Stimulated activated CD8-positive, alpha-beta memory T cell treated with anti-CD3 and anti-CD28 coated beads, Interleukin-7, amount 100 ng/mL, for 48 hours (primary cell): Measurements from ENCODE around the gene WNT1.

Experiments
- DNase-seq, 2 donors: peaks; one replicate each; pipeline ENCODE4 v3.0.0-alpha.2; 2020; ENCODE audit warnings: low read depth in 1 of 2; ENCODE audit errors: extremely low read depth in 1 of 2

Gene WNT1

DNA sequence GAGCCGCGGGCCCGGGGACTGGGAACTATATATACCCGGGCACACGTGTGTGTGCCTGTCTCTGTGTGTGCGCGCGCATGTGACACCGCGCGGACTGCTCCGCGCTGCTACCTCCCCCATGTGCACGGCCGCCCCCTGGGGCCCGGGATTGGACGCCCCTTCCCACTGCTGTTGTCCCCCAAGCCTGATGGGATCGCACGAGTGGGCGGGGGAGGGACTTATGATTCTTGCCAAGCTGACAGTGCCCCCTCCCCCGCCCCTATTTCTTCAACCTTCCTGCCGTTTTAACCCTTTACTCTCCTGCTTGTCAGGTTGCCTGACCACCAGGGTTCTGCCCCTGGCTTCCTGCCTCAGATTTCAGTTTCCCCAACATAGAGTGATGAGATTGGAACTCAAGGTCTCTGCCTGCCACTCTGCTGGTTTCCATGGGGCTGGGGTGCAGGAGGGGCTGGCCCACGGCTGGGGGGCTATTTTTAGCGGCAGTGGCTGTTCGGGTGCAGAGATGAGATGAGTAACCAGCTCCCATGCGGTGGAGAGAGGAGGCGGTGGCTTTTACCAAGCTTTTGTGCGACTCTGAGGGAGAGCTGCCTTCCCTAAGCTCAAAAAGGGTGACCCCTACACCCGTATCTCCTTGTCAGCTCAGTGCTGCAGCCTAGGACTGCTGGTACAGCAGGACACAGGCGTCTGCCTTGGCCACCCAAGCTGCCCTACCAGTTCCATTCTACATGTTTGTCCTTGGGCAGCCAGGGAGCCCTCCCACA is 21.4 kb downstream of the WNT1 start, which contains the start of gene DDN:
DDN (minus strand) TSS at position 5 of the 761 bp plus-strand sequence. CDS start 88 bp downstream, outside the sequence.
- no peak for DNase-seq

DNA sequence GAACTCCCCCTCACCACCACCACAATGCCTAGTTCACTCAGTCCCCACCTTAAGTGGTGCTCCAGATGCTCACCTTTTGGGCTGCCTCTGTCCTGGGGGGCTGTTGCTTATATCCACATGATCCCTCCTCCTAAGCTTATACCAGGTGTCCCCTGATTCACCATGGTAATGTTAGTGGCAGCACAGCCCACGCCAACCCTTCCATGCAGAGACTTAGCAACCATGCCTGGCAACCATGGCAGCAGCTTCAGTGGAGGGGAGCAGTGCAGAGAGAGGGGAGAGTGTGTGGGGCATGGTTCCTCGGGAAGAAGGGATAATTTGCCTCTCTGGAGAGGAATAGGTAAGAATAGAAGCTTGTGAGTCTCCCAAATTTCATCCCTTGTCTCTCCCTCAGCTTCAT is 22.2 kb downstream of the WNT1 start:
- DNase-seq = no peak

DNA sequence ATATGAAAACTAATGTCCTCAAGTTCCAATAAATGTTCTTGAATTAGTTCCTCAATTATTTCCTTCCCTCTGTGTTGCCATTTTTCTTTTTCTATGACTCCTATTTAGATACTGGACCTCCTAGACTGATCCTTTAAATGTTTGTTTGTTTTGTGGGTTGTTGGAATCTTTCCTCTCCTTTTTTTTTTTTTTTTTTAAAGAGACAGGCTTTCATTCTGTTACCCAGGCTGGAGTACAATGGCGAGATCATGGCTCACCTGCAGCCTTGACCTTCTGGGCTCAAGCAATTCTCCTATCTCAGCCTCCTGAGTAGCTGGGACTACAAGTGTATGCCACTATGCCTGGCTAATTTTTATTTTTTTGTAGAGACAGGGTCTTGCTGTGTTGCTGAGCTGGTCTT is 30.8 kb downstream of the WNT1 start:
- no peak for DNase-seq

DNA sequence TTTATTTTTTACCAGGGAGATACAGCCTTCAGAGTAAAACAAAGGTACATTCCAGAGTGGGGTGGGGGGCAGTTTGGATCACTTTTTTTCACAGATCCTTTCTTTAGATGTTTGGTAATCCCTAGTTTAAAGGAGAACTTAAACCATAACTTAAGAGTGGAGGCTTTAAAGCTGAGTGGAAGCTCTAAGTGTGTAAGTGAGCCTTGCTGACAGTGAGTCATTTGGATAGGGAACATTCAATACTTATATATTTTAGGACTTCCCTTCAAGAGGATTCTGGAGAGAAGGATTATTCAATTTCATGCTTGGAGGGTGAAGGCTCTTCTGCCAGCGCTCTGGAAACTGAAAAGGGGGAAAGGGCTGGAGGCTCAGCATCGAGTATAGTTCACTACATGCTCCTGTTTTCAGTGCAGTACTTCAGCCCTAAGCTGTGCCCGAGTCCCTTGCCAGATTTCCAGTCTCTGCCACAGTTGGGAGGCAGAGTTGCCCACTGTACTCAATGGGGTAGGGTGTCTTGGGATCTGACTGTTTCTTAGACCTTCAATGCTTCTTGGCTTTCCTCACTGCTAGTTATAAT is 32.1 kb downstream of the WNT1 start:
- DNase-seq = no peak

DNA sequence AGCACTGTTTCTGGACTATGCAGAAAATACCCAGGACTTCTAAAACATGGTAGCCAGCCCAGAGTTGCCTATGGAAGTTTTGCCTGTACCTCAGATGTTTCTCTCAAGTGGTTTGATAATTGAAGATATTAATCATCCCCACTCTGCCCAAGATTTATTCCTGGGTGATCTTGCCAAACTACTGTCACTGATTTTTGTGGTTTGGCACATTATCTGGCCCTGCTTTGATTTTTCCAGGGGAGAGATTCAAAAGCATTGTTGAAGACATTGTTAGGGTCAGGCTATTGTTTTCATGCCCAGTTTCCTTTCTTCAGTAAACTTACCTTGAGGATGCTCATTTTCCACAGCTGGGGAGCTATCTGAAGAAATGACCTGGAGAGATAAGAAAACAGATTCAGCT is 34.6 kb downstream of the WNT1 start:
- DNase-seq = no peak

DNA sequence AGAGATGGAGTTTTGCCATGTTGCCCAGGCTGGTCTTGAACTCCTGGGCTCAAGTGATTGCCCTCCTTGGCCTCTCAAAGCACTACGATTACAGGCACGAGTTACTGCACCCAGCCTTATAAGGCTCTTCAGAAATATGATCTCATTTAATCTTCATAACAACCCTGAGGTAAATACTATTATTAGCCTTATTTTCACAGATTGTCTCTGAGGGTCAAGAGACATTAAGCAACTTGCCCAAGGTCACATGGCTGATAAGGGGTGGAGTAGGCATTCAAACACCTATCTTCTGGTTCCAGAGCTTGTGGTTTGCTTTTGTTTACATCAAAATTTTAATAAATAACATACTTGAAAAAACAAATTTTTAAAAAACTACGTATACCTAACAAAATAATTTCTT is 35.3 kb downstream of the WNT1 start:
- DNase-seq = no peak

DNA sequence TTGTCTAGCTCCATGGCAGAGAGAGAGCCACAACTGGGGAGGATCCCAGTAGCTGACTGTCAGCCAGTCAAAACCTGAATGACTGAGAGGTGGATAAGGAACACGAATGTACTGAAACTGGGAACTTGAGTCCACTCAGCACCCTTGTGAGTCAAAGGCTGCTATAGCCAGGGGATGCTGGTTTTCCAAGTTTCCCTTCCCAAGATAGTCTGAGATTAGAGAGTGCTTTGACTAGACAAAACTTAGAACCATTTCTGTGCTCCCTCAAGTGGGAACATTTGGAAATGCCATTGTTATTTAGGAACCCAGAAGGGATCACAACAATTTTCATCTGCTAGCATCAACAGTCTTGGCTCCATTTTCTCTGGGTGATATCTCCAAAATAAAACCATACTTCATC is 36.4 kb downstream of the WNT1 start:
- no peak for DNase-seq

DNA sequence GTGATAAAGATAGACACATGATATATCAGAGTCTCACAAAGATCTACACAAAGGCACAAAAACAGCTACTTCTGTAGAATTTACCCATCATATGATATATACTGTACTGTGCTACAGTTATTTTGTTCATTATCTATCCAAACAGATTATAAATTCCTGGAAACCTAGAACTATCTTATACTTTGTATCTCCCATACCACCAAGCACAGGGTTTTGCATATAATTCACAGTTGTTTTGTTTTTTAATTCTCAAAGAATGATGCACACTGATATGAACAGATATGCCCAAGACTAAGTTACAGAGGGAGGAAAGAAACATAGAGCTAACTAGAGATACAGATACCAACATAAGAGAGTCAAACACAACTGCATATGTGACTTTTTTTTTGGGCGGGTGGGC is 37.1 kb downstream of the WNT1 start:
- DNase-seq = no peak

DNA sequence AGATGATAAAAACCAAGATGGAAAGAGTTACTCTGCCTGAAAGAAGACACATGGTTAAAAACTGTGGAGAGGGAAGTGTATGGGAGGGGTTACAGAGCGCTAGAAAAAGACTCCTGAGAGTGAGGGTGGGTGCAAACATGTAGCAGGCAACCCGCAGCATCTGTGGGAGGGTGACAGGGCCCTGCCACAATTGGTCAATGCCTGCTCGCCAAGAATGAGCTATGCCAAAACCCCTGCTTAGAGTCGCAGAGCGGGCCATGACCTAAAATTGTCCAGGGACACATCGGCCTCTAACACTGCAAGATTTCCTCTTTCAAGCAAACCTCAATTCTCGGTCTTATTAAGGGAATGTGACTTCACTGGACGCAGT is 39.8 kb downstream of the WNT1 start:
- peak; percentile 28 to 65 for DNase-seq

DNA sequence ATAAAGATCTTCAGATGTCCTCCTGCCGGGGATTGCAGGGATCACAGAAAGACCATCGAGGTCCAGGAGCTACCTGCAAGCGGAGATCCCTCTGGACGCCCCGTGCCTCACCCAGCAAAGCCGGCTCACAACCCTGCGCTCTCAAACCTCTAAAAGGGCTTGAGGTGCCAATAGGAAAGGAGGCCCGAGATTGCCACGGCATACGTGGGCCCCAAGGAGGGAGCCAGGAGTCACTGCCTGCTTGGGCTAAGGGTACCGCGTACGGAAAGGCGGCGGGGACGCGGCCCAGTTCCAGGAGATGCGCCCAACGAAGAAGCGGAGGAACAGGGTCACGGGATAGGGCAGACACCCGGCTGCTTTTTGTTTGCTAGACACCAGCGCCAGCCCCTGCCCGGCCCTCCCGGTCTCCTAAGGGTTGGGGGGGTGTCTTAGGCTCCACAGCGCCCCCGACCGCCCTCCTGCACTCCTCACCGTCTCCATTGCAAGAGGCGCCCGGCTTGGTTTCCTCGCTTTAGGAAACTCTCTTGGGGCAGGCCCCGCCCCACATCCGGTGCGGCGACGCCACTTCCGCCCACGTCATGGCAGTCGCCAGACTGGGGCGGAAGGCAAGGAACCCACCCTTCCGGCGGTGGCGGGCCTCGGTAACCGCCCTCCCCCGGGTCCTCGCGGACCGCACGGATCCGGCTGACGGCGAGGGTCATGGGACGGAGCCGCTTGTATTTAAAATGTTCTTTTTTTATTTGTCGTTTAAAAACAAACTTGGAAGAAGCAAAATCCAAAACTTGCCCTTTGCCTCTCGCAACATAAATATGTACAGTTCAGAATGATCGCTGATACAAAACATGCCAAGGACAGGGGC is 40.4 kb downstream of the WNT1 start, which contains the start of gene PRKAG1:
PRKAG1 (minus strand) TSS at position 516 of the 859 bp plus-strand sequence; CDS start at position 480, 36 bp downstream.
- peak; percentile 92 for DNase-seq

DNA sequence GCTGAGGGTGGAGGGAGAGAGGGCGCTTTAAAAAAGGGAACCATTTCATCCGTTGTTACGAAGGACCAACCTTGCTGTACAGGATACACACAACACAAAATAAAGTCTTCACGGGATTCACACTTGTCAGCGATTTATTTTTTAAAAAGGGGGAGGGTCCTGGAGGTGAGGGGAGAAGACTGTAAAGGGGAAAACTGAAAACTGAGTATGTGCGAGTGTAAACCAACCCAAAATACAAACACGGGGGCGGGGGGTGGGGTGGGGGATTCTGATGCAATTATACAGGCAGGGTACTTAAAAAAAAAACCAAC is 41.0 kb downstream of the WNT1 start:
- DNase-seq = no peak

DNA sequence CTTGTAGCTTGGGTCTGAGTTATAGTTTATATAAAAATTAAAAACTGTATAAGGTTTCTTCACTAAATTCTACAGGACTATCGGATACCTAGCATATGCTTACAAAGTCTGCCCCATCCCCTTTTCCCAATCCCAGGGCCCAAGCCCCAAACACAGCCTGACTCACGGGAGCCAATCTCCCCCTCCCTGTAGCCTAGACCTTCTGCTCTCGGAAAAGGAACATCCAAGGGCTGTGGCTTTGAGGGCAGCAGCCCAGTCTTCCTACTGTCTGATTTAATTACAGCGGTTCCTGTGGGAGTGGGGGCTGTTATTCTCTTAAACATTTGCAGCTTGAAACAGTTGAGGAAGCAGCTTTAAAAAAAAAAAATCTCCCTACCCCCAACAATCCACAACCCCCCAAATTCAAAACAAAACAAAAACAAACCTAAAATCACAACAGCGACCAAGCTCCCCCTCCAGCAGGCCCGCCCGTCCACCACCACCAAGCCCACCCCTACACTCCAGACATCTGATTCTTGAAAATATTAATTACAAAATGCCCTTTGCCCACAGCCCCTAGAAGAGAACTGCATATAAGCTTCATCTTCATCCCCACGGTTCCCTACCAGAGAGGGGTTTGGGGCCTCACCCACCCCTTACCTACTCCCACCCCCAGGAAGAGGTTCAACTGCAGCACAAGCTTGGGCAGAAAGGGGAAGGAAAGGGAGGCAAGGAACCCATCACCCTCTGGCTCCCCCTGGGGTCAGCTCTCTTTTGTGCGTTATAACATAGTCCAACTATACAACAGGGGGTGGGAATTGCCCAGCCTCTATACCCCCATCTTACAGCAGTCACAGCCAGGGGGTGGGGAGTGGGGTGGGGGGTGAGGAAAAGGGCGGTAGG is 41.6 kb downstream of the WNT1 start:
- DNase-seq = no peak

DNA sequence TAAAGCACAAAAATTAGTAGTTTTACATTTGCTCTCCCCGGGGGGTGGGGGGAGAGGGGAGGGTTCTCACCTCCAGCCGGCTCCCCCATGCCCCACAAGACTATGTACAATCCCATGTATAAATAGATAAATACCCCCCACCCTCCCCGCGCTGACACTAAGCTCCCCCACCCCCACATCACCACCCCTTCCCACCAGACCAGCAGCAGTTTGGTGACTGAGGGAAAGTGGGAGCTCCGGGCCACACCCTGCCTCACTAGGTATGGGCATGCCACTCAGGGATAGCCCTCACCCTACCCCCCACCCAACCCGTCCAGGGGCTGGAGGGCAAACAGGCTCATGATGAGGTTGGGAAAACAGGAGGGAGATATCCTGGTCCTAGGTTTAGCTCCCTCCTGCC is 42.3 kb downstream of the WNT1 start:
- DNase-seq = no peak

DNA sequence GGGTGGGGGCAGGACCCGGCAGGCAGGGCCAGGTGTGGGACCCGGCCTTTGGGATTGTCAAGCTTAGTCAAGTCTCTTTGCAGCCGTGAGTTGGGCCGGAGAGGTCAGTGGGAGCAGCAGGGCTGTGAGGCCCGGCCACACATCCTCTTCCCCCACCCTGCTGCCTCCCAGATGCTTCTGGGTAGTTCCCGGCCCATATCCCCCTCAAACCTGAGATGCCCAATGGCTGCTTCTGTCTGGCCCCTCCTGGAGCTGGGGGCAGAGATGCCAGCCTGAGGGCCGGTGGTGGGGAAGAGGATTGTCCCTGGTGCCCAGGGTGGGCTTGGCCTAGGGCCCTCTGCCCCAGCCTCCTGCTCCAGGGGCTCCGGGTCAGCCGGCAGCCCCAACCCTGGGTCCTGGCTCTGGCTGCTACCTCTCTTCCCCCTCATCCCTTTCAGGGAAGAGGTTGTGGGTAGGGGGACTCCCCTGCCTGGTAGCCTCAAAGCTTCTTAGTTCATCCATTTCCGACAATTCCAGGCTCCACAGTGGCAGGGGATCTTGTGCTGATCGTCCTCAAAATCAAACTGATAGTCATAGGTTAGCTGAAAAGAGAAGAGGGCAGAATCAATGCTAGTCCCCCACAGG is 43.3 kb downstream of the WNT1 start:
- no peak for DNase-seq

DNA sequence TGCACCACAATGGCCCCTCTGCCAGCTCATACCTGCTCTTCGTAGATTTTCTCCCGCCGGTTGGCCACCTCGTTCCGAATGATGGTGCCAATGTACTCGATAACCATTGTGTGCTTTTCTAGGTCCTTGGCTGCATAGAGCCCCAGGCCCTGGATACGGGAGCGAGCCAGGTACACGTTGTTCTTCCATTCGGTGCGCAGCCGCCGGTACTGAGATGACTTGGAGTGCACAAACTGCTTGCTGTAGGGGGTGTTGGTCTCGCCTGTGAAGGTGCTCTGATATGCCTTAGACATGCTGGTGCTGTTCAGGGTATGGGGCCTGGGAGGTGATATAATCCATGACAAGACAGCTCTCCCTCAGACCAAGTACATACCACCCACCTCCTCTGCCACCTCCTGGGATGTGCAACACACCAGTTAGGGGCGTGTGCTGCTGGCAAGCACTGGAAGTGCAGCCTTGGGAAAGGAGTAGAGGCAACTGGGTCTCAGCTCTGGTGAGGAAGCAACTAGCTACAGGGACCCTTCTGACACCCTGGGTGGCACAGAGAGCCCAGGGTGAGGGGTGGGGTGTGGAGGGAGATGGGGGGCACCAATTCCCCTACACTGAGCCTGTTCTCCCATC is 44.5 kb downstream of the WNT1 start:
- DNase-seq = no peak

DNA sequence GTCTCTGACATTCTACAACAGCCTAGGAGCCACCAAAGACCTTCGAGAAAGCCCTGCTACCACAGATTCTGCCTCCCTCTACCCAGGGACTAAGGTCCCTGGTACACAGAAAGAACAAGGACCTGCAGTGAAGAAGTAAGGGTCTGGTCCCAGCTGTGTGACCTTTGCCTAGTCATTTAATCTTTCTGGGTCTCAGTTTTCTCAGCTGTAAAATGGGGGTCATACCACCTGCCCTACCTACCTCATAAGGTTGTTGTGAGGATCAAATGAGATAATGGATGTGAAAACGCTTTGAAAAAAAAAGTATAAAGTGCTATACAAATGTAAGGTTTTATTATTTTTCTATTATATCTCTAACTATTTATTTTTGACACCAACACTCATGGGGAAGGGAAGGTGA is 45.7 kb downstream of the WNT1 start:
- no peak for DNase-seq

DNA sequence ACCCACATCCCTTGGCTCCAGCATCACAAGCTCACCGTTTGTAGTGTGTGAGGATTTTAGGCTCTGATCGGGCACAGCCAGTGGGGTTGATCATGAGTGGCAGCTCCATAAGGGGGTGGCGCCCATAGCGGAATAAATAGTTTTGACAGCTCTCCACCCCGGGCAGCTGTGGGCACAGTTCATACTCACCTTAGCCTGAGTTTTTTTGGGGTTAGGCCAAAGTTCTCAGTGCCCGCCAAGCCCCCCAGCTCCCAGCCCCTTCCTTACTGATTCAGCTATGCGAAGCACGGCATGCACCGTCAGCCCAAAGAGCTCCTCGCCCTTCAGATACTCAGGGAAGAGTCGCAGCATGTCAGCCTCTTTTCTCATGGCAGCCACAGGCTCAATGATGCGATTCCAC is 46.4 kb downstream of the WNT1 start:
- no peak for DNase-seq

DNA sequence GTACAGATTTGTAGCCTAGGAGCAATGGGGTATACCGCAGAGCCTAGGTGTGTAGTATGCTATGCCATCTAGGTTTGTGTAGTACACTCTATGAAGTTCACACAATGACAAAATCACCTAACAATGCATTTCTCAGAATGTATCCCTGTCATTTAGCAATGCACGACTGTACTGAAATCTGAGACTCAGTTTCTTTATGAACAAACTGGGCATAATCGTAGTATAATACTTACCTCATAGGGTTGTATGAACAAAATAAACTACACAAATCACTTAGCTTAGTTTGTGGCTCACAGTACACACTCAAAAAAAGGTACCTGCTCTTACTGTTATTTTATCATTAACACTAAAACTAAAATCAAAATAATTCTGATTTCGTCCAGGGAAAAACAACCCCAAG is 47.3 kb downstream of the WNT1 start:
- DNase-seq = no peak

DNA sequence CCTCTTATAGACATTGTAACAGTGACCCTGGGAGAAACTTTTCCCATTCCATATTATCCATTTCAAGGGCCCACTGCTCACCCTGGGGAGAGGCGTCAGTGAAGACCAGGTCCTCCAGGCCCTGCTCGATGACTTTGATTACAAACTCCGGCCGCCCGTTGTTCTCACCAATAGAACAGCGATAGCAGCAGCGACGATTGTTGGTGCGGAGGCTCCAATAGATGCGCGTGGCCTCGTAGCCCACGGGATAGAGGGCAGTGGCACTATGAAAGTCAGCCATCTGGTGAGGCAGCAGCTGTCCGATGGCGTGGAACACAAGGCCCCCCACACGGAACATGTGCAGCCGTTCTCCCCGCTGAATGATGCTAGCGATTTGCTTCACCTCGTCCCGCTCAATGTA is 48.0 kb downstream of the WNT1 start:
- DNase-seq = no peak
